GM18861 (cell line): Measurements from ENCODE around the gene AKAP13.
"Not testable (repeated sequence)": the region's sequence is repeated elsewhere in the genome, so short reads cannot be mapped to it uniquely, and the experiment has no call there.

Source experiments
- ATAC-seq: cut with Tn5 transposase; IDR thresholded peaks from one replicate; pipeline ENCODE4 v1.9.1; 2021; ENCODE audit not compliant: unreplicated experiment

AKAP13 gene

GRCh38 chr15:85780225-85780985 is 400.0 kb downstream of the AKAP13 start:
- ATAC-seq: no peak

DNA sequence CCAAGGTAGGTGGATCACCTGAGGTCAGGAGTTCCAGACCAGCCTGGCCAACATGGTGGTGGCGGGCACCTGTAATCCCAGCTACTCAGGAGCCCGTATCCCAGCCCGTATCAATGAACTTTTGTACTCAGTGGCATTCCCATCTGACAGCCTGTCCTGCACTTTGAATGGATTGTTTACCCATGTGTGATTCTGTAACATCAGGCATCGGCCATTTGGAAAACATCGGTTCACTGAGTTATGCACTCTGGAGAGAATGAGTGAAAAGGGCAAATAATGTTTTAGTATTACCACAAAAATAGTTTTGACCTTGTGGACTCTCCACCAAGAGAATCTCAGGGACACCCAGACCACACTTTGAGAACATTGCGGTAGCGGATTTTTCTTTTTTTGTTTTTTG is 400.7 kb downstream of the AKAP13 start:
- ATAC-seq: no peak

- ATAC-seq: no peak
These were observed 401.7 kb downstream of the AKAP13 start for GRCh38 chr15:85782064-85782463.

GRCh38 chr15:85785887-85786780 is 405.7 kb downstream of the AKAP13 start:
- ATAC-seq: no peak

DNA sequence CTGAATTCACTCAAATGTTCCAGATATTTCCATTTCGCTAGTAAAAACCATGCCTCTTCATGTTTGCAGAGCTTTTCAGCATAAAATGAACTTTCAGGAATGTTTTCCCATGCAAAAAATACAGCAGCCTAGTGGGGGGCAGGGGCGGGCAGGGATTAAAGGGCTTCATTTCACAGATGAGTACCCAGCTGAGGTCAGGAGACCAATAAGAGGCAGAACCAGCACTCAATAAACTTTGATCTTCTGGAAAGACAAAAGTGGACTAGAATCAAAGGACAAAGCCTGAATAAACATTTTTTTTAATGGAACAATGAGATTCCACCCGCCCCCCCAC is 406.3 kb downstream of the AKAP13 start:
- no peak for ATAC-seq

DNA sequence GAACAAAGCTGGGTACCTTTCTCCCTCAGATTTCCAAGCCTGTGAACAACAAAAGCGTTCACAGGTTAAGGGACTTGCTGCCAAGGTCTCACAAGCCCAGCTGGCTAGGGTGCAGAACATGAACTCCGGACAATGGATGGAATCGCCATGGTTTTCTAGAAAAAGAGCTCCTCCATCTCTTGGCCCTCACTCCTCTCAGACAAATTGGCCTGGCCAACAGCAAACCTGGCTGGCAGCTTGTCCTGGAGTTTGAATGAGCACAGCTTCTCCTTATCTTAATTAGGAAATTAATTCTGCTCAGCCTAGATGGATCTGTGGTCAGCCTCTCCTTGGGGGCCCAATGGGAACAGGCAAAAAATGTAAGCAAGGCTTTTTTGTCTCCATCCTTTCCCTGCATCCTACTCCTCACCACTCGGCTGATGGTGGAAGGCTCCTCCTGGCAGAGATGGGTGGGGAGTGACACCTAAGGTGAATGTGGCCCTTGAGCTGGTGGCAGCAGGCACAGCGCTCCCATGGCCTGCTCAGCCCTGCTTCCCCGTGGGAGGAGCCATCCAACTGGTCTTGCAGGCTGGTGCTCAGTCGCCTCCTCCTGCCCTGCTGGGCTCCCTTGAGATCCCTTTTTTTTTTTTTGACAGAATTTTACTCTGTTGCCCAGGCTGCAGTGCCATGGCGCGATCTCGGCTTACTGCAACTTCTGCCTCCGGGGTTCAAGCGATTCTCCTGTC is 408.5 kb downstream of the AKAP13 start:
- ATAC-seq: no peak

DNA sequence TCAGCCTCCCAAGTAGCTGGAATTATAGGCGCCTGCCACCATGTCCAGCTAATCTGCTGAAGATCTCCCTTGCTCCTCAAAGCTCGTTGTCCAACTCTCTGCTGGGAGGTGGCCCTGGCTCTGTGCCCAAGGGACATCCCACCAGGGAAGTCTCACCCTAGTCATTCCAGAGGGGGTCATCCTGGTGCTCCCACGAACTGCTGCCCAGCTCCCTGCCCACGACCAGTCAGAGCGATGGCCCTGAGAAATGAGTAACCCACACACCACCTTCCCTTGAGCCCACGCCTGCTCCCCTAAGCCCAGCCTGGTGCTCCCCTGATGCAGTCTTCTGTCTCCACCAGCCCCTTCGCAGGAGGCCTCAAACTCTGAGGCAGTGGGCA is 409.1 kb downstream of the AKAP13 start:
- no peak for ATAC-seq

DNA sequence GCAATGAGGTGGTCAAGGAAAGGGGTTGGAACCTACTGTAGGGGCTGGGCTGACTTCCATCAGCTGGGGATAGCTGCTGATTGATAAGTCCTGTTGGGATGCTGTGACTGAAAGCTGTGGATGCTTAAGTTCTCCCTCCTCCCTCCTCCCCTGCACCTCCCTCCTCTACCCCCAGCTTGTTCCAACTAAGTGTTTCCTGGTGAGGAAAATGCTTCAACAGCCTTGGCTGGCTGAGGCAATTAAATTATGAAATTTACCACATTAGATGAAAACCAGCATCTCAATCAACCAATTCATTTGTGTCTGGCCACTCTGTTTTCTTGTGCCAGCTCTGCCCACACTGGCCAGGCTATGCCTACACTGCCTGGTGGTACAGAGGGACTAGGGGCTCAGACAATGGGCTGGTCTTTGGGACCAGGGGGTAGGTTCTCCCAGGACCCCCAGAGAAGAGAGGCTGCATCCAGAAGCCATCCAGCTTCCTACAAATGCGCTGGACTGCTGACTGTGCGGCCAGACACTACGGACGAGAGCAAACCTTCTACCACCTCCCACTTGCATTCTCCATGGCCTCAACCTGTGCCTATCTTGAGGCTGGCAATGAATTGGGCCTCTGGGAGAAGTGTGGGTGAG is 411.8 kb downstream of the AKAP13 start:
- ATAC-seq: no peak

DNA sequence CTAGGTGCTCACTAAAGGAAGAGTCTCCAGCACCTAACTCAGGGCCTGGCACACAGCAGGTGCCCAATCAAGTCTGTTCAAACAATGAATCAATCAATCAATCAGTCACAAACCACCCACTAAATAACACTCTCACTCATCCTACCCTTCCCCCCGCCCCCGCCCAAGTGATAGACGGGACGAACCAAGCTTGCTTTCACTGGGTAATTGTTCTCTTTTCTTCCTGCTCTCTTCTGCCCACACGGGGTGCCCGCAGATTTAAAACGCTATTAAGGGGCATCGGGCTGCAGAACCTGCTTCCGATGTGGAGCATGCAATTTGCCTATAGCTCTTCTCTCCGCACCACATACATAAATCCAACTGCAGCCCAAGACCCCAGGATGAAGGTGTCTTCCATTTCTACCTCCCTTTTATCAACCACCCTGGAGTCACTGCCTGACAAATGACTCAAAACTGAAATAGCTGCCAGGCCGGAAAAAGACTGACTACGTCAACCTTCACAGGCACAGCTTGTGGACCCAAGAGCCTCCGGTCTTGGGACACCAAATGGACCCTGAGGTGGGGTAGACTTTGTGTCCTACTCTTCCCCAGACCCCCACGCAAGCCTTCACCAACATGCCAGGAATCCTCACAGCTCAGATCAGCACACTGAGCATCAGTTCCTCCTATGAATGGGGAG is 412.6 kb downstream of the AKAP13 start:
- ATAC-seq: no peak

GRCh38 chr15:85793641-85794597 is 413.5 kb downstream of the AKAP13 start:
- ATAC-seq: peak; percentile 32

- peak; percentile 98 for ATAC-seq
These were observed 414.4 kb downstream of the AKAP13 start, which contains the start of gene KLHL25 for GRCh38 chr15:85794598-85795336. Gene KLHL25 (minus strand): TSS chr15:85794925. CDS start chr15:85769810, 25,115 bp downstream.

- ATAC-seq: no peak
These were observed 415.2 kb downstream of the AKAP13 start for GRCh38 chr15:85795337-85796305.

- not testable (repeated sequence) for ATAC-seq
These were observed 416.0 kb downstream of the AKAP13 start for GRCh38 chr15:85796371-85796770.
